Measurements from ENCODE around the gene CMKLR1.

CMKLR1 gene

GRCh38 chr12:108260969-108261368, 78.1 kb downstream of the CMKLR1 start:
- DNase-seq (ENCODE audit: low read depth in 2 of 2), result no peak

- no peak for DNase-seq (ENCODE audit: low read depth in 2 of 2)
Measured at GRCh38 chr12:108260039-108260438, 79.1 kb downstream of the CMKLR1 start.

- no peak for DNase-seq (ENCODE audit: low read depth in 2 of 2)
Measured at GRCh38 chr12:108257610-108258106, 81.5 kb downstream of the CMKLR1 start.

DNA sequence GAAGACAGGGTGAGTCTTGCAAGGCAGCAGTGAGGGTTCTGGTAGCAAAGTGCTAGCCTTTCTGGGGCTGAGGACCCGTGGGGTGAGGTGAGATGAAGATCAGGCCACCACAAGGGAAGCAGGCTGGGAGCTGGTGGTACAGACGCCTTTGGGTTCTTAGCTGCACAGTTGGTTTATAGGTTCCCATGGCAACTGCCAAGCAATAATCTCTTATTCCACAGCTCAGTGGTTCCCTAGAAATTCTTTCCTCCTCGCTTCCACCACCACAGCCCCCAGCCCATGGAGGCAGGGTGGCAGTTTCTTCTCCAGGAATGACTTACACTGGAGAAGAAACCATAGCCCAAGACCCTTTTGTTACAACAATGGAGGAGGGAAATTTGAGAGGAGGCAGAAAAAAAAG, 82.1 kb downstream of the CMKLR1 start:
- DNase-seq (ENCODE audit: low read depth in 2 of 2), result no peak

GRCh38 chr12:108255252-108255602, 83.9 kb downstream of the CMKLR1 start:
- no peak for DNase-seq (ENCODE audit: low read depth in 2 of 2)

DNA sequence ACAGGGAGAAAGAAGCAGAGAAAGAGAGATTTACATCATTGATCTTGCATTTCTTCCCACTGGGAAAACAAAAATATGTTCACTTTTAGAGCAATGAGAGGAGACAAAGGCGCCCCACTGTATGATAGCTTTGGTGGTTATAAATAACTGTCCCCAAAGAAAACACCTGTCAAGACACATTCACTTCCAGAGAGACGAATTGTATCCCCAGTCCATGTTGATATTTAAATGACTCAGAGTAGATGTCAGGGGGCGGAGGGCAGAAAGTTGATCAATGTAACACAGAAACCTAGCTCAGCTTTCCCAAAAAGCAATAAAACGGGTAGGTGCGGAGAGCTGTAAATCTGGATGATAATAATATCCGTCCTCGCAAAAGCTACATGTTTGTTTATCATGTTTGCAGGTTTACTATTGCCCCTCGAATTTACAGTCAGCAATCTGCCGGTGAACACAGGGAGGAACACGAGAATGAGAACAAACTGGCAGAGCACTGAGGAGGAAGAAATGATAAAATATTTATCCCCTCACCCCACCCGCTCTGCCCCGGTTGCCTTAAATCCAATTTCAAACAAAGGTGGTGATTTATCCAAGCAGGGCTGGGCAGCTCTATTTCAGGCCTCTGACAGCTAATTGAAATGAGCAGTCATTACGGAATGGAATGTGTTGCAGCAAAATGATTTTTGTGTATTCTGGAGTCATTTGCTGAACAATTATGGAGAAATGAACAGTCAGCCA, 84.4 kb downstream of the CMKLR1 start:
- no peak for DNase-seq (ENCODE audit: low read depth in 2 of 2)

- no peak for DNase-seq (ENCODE audit: low read depth in 2 of 2)
Measured at GRCh38 chr12:108254030-108254429, 85.1 kb downstream of the CMKLR1 start.

- no peak for DNase-seq (ENCODE audit: low read depth in 2 of 2)
Measured at GRCh38 chr12:108253540-108253939, 85.6 kb downstream of the CMKLR1 start.

- DNase-seq (ENCODE audit: low read depth in 2 of 2), result no peak
Measured at GRCh38 chr12:108252523-108252922, 86.6 kb downstream of the CMKLR1 start.

- no peak for DNase-seq (ENCODE audit: low read depth in 2 of 2)
Measured at GRCh38 chr12:108248011-108248410, 91.1 kb downstream of the CMKLR1 start.

DNA sequence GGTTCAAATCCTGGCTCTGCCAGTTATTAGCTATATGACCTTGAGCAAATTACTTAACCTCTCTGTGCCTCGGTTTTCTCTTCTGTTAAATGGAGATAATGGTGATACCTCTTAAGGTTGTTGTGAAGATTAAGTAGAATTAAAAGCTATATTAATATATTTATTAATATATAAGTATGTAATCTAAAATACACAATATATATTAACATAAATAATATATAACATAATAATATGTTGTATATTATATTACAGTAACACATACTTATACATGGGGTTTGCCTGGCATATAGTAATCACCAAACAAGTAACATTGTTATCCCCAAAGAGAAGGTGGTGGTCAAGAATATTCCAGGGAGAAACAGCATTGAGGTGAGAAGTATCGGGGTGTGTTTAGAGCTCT, 92.0 kb downstream of the CMKLR1 start:
- DNase-seq (ENCODE audit: low read depth in 2 of 2), result no peak

GRCh38 chr12:108241986-108242703, 97.0 kb downstream of the CMKLR1 start:
- DNase-seq (ENCODE audit: low read depth in 2 of 2), result no peak

DNA sequence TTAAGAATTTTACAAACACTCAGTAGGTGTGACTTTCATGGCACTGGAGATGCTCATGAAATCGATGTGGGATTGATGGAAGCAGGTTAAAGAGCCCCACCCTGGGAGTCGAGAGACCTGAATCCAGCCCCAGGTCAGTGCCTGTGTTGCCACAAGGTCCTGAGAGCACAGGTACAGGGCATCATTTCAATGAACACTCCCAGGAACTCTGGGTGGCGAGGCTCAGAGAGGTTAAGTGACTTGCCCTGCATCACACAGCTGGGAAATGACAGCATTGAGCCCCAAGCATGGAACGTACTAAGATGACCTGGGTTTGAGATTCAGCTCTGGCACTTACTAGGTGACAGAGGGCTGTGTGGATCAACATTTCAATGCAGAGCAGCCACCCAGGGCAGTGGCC, 98.2 kb downstream of the CMKLR1 start:
- no peak for DNase-seq (ENCODE audit: low read depth in 2 of 2)

DNA sequence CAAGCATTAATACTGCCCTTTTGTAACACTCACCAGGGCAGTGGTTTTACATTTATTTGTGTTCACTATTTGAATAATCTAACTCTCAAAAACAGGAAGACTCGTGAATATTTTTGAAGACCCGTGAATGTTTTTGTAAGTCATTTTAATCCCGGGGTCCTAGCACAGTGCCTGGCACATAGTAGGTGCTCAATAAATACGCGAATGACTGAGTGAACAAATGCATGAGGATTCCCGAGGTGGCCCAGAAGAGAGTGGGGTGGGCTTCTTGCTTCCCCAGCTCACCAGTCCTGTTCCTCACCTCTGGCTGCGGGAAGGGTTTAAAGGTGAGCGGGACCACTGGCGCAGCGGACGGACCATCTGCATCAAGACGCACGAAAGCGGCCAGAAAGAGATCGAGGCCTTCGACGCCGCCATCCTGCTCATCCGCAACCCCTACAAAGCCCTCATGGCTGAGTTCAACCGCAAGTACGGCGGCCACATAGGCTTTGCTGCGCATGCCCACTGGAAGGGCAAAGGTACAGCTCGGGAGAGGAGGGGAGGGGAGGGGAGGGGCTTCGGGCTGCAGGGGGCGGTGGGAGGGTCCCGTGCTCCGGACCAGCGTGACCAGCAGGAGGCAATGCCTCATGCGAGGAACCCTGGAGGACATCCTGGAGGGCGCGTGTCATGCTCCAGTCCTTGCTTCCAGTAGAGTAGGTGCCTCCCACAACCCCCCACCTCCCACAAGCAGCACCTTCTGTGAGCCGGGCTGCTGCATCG, 98.9 kb downstream of the CMKLR1 start:
- no peak for DNase-seq (ENCODE audit: low read depth in 2 of 2)

GRCh38 chr12:108239378-108239777, 99.7 kb downstream of the CMKLR1 start:
- no peak for DNase-seq (ENCODE audit: low read depth in 2 of 2)

- no peak for DNase-seq (ENCODE audit: low read depth in 2 of 2)
Measured at GRCh38 chr12:108238474-108238873, 100.6 kb downstream of the CMKLR1 start.

Measured in stimulated activated CD8-positive, alpha-beta memory T cell treated with anti-CD3 and anti-CD28 coated beads, Interleukin-7, amount 100 ng/mL, for 1 hour (primary cell).